H1 (cell line): ENCODE results near the gene PNMA6A.
"Not testable (repeated sequence)": the region's sequence is repeated elsewhere in the genome, so short reads cannot be mapped to it uniquely, and the experiment has no call there.

Source experiments
- CBX5 ChIP-seq: fragments of 300-800, 300-1000 bp; sonication (generic); IDR thresholded peaks from 2 replicates; pipeline ENCODE4 v1.7.1; 2016; ENCODE audit warnings: antibody characterized with exemption, low read length, low read depth
- CEBPB ChIP-seq: IDR thresholded peaks from 2 replicates; pipeline ENCODE4 v1.6.1; 2012; ENCODE audit warnings: low read depth, low read length
- CREB1 ChIP-seq: IDR thresholded peaks from 2 replicates; pipeline ENCODE4 v1.6.1; 2012; ENCODE audit warnings: inconsistent platforms
- EP300 ChIP-seq, 2 experiments: IDR thresholded peaks; 1 replicate in 1 of 2; 2 replicates in 1 of 2; pipeline ENCODE4 v1.6.1; 2011 to 2012; ENCODE audit warnings: low read depth in 2 of 2, low read length in 2 of 2, mild to moderate bottlenecking in 2 of 2, borderline replicate concordance in 1 of 2, inconsistent platforms in 1 of 2, moderate library complexity in 1 of 2
- EZH2 ChIP-seq: fragments of 200-600 bp; sonication (generic); IDR thresholded peaks from 2 replicates; pipeline ENCODE4 v1.7.1; 2012; ENCODE audit warnings: low read depth, mild to moderate bottlenecking, moderate library complexity, low read length, inconsistent platforms; ENCODE audit not compliant: severe bottlenecking
- HDAC2 ChIP-seq, 2 experiments: fragments of 300-600 bp in 1 of 2; sonication (generic) in 1 of 2; IDR thresholded peaks; 2 replicates each; pipeline ENCODE4 v1.6.1; 2011 to 2012; ENCODE audit warnings: low read depth in 2 of 2, low read length in 2 of 2, mild to moderate bottlenecking in 2 of 2, moderate library complexity in 2 of 2, borderline replicate concordance in 1 of 2, inconsistent platforms in 1 of 2
- HDAC6 ChIP-seq: IDR thresholded peaks from one replicate; pipeline ENCODE4 v1.7.1; 2012; ENCODE audit warnings: low read depth, mild to moderate bottlenecking, inconsistent platforms, low read length, moderate library complexity
- POLR2A ChIP-seq, 2 experiments: IDR thresholded peaks; 1 replicate in 1 of 2; 2 replicates in 1 of 2; pipeline ENCODE4 v1.6.1; 2011; ENCODE audit warnings: low read depth in 2 of 2, low read length in 2 of 2, mild to moderate bottlenecking in 2 of 2; ENCODE audit errors: control extremely low read depth in 1 of 2
- POLR2AphosphoS5 ChIP-seq: IDR thresholded peaks from 2 replicates; pipeline ENCODE4 v1.6.1; 2011; ENCODE audit warnings: low read depth, low read length
- RAD21 ChIP-seq, 2 experiments: IDR thresholded peaks in 1 of 2; conservative IDR thresholded peaks in 1 of 2; 2 replicates each; pipeline ENCODE4 v1.6.1; 2011; ENCODE audit warnings: low read depth in 2 of 2, low read length in 2 of 2, improper control_type of control experiment in 1 of 2, inconsistent platforms in 1 of 2, mild to moderate bottlenecking in 1 of 2, moderate library complexity in 1 of 2
- SP1 ChIP-seq: IDR thresholded peaks from 2 replicates; pipeline ENCODE4 v1.6.1; 2011; ENCODE audit warnings: low read depth, low read length
- SP2 ChIP-seq: IDR thresholded peaks from 2 replicates; pipeline ENCODE4 v1.6.1; 2012; ENCODE audit warnings: mild to moderate bottlenecking, low read length, inconsistent platforms
- USF2 ChIP-seq: IDR thresholded peaks from 2 replicates; pipeline ENCODE4 v1.6.1; 2011; ENCODE audit warnings: low read length, improper control_type of control experiment
- TF ChIP-seq, protein P1 (sequence below), 3 experiments: IDR thresholded peaks; 1 replicate in 2 of 3; 2 replicates in 1 of 3; pipeline versions ENCODE4 v1.5.1 to v1.6.1; 2011; ENCODE audit warnings: low read length in 3 of 3, mild to moderate bottlenecking in 3 of 3, inconsistent platforms in 2 of 3, low read depth in 1 of 3, moderate library complexity in 1 of 3; ENCODE audit not compliant: insufficient read depth in 1 of 3; ENCODE audit errors: control extremely low read depth in 1 of 3

GRCh38 chrX:153073331-153073730, 1.1 kb downstream of the PNMA6A start:
- not testable (repeated sequence) for TF ChIP-seq POLR2AphosphoS5; HDAC2 (IDR thresholded peaks at IDR 0.05; ENCODE audit: borderline replicate concordance in 1 of 2, low read depth in 2 of 2, low read length in 2 of 2); RAD21 (IDR thresholded peaks at IDR 0.05 in 1 of 2, conservative IDR thresholded peaks at IDR 0.05 in 1 of 2; ENCODE audit: low read depth in 2 of 2, low read length in 2 of 2); SP1; EZH2; USF2; CEBPB; EP300 (IDR thresholded peaks at IDR 0.05; ENCODE audit: borderline replicate concordance in 1 of 2, low read depth in 2 of 2, low read length in 2 of 2); SP2; CBX5; POLR2A (IDR thresholded peaks at IDR 0.05; ENCODE audit: control extremely low read depth in 1 of 2, low read depth in 2 of 2, low read length in 2 of 2); HDAC6; CREB1
- TF ChIP-seq, protein P1, sequence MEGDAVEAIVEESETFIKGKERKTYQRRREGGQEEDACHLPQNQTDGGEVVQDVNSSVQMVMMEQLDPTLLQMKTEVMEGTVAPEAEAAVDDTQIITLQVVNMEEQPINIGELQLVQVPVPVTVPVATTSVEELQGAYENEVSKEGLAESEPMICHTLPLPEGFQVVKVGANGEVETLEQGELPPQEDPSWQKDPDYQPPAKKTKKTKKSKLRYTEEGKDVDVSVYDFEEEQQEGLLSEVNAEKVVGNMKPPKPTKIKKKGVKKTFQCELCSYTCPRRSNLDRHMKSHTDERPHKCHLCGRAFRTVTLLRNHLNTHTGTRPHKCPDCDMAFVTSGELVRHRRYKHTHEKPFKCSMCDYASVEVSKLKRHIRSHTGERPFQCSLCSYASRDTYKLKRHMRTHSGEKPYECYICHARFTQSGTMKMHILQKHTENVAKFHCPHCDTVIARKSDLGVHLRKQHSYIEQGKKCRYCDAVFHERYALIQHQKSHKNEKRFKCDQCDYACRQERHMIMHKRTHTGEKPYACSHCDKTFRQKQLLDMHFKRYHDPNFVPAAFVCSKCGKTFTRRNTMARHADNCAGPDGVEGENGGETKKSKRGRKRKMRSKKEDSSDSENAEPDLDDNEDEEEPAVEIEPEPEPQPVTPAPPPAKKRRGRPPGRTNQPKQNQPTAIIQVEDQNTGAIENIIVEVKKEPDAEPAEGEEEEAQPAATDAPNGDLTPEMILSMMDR (IDR thresholded peaks at IDR 0.05; ENCODE audit: control extremely low read depth in 1 of 3, insufficient read depth in 1 of 3, low read depth in 1 of 3, low read length in 3 of 3), result not testable (repeated sequence)
